Parathyroid adenoma (tissue), 2 donors: Measurements from ENCODE around the gene RALGAPB.

ENCODE experiments used
- H2AFZ ChIP-seq: fragments of 300-600 bp; sonication (generic); one replicate; pipeline ENCODE4 v1.7.0; 2017; ENCODE audit warnings: antibody characterized with exemption, mild to moderate bottlenecking
- H3K27ac ChIP-seq: fragments of 300-600 bp; sonication (generic); one replicate; pipeline ENCODE4 v1.7.0; 2017
- H3K27me3 ChIP-seq: fragments of 300-600 bp; sonication (generic); one replicate; pipeline ENCODE4 v1.7.0; 2017; ENCODE audit warnings: low read length; ENCODE audit not compliant: control insufficient read depth, insufficient read depth
- H3K36me3 ChIP-seq: fragments of 300-600 bp; sonication (generic); one replicate; pipeline ENCODE4 v1.7.0; 2017; ENCODE audit warnings: low read length; ENCODE audit not compliant: control insufficient read depth, insufficient read depth
- H3K4me1 ChIP-seq: fragments of 300-600 bp; sonication (generic); one replicate; pipeline ENCODE4 v1.7.0; 2017; ENCODE audit warnings: control low read depth
- H3K4me2 ChIP-seq: fragments of 300-600 bp; sonication (generic); one replicate; pipeline ENCODE4 v1.7.0; 2017; ENCODE audit warnings: low read length
- H3K4me3 ChIP-seq: fragments of 300-600 bp; sonication (generic); one replicate; pipeline ENCODE4 v1.7.0; 2017; ENCODE audit warnings: low read depth, low read length
- H3K79me2 ChIP-seq: fragments of 300-600 bp; sonication (generic); one replicate; pipeline ENCODE4 v1.7.0; 2017; ENCODE audit warnings: control low read depth
- H3K9ac ChIP-seq: fragments of 300-600 bp; sonication (generic); one replicate; pipeline ENCODE4 v1.7.0; 2017; ENCODE audit warnings: mild to moderate bottlenecking
- H3K9me3 ChIP-seq: fragments of 300-600 bp; sonication (generic); one replicate; pipeline ENCODE4 v1.7.0; 2017; ENCODE audit warnings: low read length; ENCODE audit not compliant: control insufficient read depth
- CTCF ChIP-seq: fragments of 300-600 bp; sonication (generic); IDR thresholded peaks from one replicate; pipeline ENCODE4 v1.7.0; 2017; ENCODE audit warnings: antibody characterized with exemption, mild to moderate bottlenecking
- donor health status: primary hyperparathyroidism.

RALGAPB gene

GRCh38 chr20:38466983-38467382 lies 5.7 kb upstream of the RALGAPB start:
- no peaks in the 10 kb centered on the region for H3K9me3 ChIP-seq
- no peak overlapping the region for H3K4me2 ChIP-seq
- no peaks in the 10 kb centered on the region for H3K27me3 ChIP-seq
- no peaks in the 10 kb centered on the region for H3K79me2 ChIP-seq
- no peak overlapping the region for H2AFZ ChIP-seq
- H3K36me3 ChIP-seq: no peaks in the 10 kb centered on the region
- no peak for TF ChIP-seq CTCF
- H3K4me3 ChIP-seq: no peak overlapping the region
- no peak overlapping the region for H3K27ac ChIP-seq
- no peaks in the 10 kb centered on the region for H3K4me1 ChIP-seq
- H3K9ac ChIP-seq: no peak overlapping the region

- peak overlapping the region; percentile 76 for H3K27ac ChIP-seq
These were observed 1.4 kb upstream of the RALGAPB start for GRCh38 chr20:38471245-38471644.

GRCh38 chr20:38471987-38472512 lies 593 bp upstream of the RALGAPB start:
- no peak for TF ChIP-seq CTCF
- H2AFZ ChIP-seq: peak overlapping the region; percentile 81
- H3K36me3 ChIP-seq: no peaks in the 10 kb centered on the region
- peak overlapping the region; percentile 82 for H3K4me3 ChIP-seq
- H3K27me3 ChIP-seq: no peaks in the 10 kb centered on the region
- peak overlapping the region; percentile 76 for H3K27ac ChIP-seq
- no peak overlapping the region for H3K9ac ChIP-seq
- H3K4me1 ChIP-seq: peaks cover 10% of the 10 kb centered on the region
- peak overlapping the region; percentile 74 for H3K4me2 ChIP-seq
- H3K9me3 ChIP-seq: no peaks in the 10 kb centered on the region
- peaks cover 35% of the 10 kb centered on the region for H3K79me2 ChIP-seq

More at GRCh38 chr20:38471245-38471644, 1.4 kb upstream of the RALGAPB start:
- peaks cover 31% of the 10 kb centered on the region for H3K79me2 ChIP-seq
- peak overlapping the region; percentile 74 for H3K4me2 ChIP-seq
- peaks cover 10% of the 10 kb centered on the region for H3K4me1 ChIP-seq
- no peaks in the 10 kb centered on the region for H3K36me3 ChIP-seq
- H3K4me3 ChIP-seq: no peak overlapping the region
- no peak for TF ChIP-seq CTCF
- no peaks in the 10 kb centered on the region for H3K9me3 ChIP-seq
- H3K27me3 ChIP-seq: no peaks in the 10 kb centered on the region
- no peak overlapping the region for H3K9ac ChIP-seq
- H2AFZ ChIP-seq: peak overlapping the region; percentile 81

GRCh38 chr20:38473367-38473795 lies 738 bp downstream of the RALGAPB start:
- Histone ChIP-seq H3K4me3 (peak overlapping the region; percentile 82), H3K79me2 (peaks cover 46% of the 10 kb centered on the region), H3K27me3 (no peaks in the 10 kb centered on the region), H3K36me3 (no peaks in the 10 kb centered on the region), H3K4me1 (peaks cover 10% of the 10 kb centered on the region), H3K4me2 (peak overlapping the region; percentile 74), H3K9ac (peak overlapping the region; percentile 42), H2AFZ (peak overlapping the region; percentile 81), H3K27ac (peak overlapping the region; percentile 76), H3K9me3 (no peaks in the 10 kb centered on the region)
- TF ChIP-seq CTCF: no peak

GRCh38 chr20:38477747-38478146 lies 5.1 kb downstream of the RALGAPB start:
- no peaks in the 10 kb centered on the region for H3K9me3 ChIP-seq
- peaks cover 10% of the 10 kb centered on the region for H3K4me1 ChIP-seq
- peaks cover 56% of the 10 kb centered on the region for H3K79me2 ChIP-seq
- H3K27ac ChIP-seq: no peak overlapping the region
- no peak for TF ChIP-seq CTCF
- no peak overlapping the region for H3K4me3 ChIP-seq
- H3K4me2 ChIP-seq: no peak overlapping the region
- H2AFZ ChIP-seq: no peak overlapping the region
- H3K9ac ChIP-seq: no peak overlapping the region
- no peaks in the 10 kb centered on the region for H3K36me3 ChIP-seq
- no peaks in the 10 kb centered on the region for H3K27me3 ChIP-seq
